Lower lobe of right lung (tissue), 2 donors: ENCODE data around the gene COL8A2. TPM values are rescaled to one million over a fixed set of nuclear protein-coding genes. Genes with fewer than 3 reads are reported as not detected.
A peak's percentile ranks its signal among the peaks of the same experiment; 100 is the strongest.

Experiments
- ATAC-seq, 2 donors: fragments of 200-7000 bp; cut with Tn5 transposase; one replicate each; pipeline ENCODE4 v1.9.1; 2020 to 2022; ENCODE audit warnings: mild to moderate bottlenecking in 2 of 2, moderate library complexity in 2 of 2
- DNase-seq: peaks from one replicate; pipeline ENCODE4 v3.0.0-alpha.2; 2020
- H3K27ac ChIP-seq: fragments of 200-600 bp; one replicate; pipeline ENCODE4 v1.8.0; 2022
- H3K27me3 ChIP-seq: fragments of 200-600 bp; one replicate; pipeline ENCODE4 v1.8.0; 2022; ENCODE audit warnings: low read depth
- H3K36me3 ChIP-seq: fragments of 200-600 bp; one replicate; pipeline ENCODE4 v1.8.0; 2022; ENCODE audit warnings: mild to moderate bottlenecking
- H3K4me1 ChIP-seq: fragments of 200-600 bp; one replicate; pipeline ENCODE4 v1.8.0; 2022
- H3K4me3 ChIP-seq: fragments of 200-600 bp; one replicate; pipeline ENCODE4 v1.8.0; 2022; ENCODE audit warnings: mild to moderate bottlenecking
- H3K9me3 ChIP-seq: fragments of 200-600 bp; one replicate; pipeline ENCODE4 v1.8.0; 2022
- intact Hi-C: fragments of 100-400 bp; cut with DNase I; formaldehyde crosslinking; loops from one replicate; pipeline ENCODE4 v1.11.0; 2022
- long read RNA-seq: library from polyadenylated mRNA; unstranded; transcript quantifications from one replicate; pipeline ENCODE4 v2.0.0, GENCODE V29; 2021
- total RNA-seq: library from RNA; stranded (reverse); fragmentation: NEBNext Ultra II Directional; extraction: Animal tissue kit (Norgen Biotek cat#: 25700); gene quantifications from one replicate; pipeline ENCODE4 v1.2.1, GENCODE V29; 2021
- TF ChIP-seq, protein P1 (sequence below): fragments of 200-600 bp; IDR thresholded peaks from one replicate; pipeline ENCODE4 v1.8.0; 2022; ENCODE audit warnings: antibody characterized with exemption, mild to moderate bottlenecking
- donor health status: DM: no; HTN: yes; CAD: no; lungs with severe emphysema.

COL8A2 gene
- total RNA-seq = 24.4 TPM
- long read RNA-seq, full-length matches to known transcripts = 13 of 57 reads
- long read RNA-seq, partial matches to known transcripts = 0 of 57 reads
- long read RNA-seq, other reads (novel, unspliced or antisense) = 44 of 57 reads

DNA sequence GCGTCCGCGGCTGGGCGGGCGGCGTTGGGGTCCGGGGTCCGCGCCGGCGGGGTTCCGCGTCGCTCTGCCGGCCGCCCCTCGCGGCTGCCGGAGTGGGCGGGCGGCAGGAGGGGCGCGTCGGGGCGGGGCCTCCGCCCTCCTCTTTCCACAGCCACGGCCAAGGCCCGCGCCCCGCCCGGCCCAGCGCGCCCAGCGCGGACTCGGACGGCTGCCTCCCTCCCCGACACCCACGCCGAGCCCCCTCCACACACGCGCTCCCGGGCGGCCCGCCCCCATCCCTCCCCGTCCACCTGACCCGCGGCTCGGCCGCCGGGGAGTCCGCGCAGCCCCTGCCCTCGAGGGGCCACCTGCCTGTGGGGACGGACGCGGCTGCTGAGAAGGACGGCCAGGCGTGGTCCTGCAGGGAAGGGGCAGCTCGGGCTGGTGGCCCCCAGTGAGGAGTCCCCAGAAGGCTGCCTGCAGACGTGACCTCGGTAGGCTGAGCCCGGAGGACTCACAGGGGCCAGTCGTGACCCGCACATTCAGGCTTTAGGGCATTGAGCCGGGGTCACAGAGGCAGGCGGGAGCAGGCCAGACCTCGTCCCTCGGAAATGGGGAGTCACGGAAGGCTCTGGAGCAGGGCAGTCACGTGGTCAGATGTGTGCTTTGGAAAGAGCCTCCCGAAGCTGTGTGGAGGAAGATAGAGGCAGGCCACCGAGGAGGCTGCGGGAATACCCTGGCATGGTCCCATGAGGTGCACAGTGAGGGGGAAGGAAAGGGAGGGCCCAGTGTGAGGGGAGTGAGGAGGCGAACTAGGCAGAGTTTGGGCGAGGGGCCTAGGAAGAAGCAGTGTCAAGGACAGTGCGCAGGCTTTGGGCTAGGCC is at the start of gene COL8A2:
TSS of gene COL8A2 (minus strand) at position 94 of the 863 bp plus-strand sequence. CDS start 24,980 bp downstream, outside the sequence.
- intact Hi-C loops = no loop called here
- TF ChIP-seq, protein P1, sequence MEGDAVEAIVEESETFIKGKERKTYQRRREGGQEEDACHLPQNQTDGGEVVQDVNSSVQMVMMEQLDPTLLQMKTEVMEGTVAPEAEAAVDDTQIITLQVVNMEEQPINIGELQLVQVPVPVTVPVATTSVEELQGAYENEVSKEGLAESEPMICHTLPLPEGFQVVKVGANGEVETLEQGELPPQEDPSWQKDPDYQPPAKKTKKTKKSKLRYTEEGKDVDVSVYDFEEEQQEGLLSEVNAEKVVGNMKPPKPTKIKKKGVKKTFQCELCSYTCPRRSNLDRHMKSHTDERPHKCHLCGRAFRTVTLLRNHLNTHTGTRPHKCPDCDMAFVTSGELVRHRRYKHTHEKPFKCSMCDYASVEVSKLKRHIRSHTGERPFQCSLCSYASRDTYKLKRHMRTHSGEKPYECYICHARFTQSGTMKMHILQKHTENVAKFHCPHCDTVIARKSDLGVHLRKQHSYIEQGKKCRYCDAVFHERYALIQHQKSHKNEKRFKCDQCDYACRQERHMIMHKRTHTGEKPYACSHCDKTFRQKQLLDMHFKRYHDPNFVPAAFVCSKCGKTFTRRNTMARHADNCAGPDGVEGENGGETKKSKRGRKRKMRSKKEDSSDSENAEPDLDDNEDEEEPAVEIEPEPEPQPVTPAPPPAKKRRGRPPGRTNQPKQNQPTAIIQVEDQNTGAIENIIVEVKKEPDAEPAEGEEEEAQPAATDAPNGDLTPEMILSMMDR = no peak
- H3K4me3 ChIP-seq = peak within 1 kb of the TSS; percentile 50
- no peaks in the 10 kb centered on the region for H3K9me3 ChIP-seq
- H3K36me3 ChIP-seq = no peaks in the 10 kb centered on the region
- H3K27me3 ChIP-seq = peaks cover 17% of the 10 kb centered on the region
- DNase-seq (peak; percentile 65), ATAC-seq (peak; percentile 69 to 73)
- H3K4me1 ChIP-seq = peaks cover 15% of the 10 kb centered on the region
- H3K27ac ChIP-seq = no peak within 1 kb of the TSS

DNA sequence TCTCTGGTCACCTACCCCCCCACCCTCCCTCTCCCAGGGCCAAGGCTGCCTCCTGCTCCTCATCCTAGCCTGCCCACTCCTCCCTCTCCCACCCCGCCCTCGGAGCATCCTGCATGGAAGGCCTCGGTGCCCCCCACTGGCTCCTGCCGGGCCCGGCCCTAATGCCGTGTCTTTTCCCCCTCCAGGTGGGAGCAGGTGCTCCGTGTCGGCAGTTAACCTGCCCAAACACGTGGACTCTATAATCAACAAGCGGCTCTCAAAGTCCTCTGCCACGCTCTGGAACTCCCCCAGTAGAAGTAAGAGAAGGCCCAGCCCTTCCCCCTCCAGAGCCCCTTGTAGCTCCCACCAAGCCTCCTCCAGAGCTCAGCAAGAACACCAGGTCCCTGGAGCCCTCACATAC is 49.7 kb upstream of the COL8A2 start:
- Histone ChIP-seq H3K4me3 (no peak overlapping the region), H3K9me3 (no peaks in the 10 kb centered on the region), H3K27ac (no peak overlapping the region), H3K4me1 (peaks cover 8% of the 10 kb centered on the region), H3K36me3 (peaks cover 100% of the 10 kb centered on the region), H3K27me3 (no peaks in the 10 kb centered on the region)
- ATAC-seq (no peak), DNase-seq (no peak)
- TF ChIP-seq, protein P1 = no peak
- intact Hi-C loops = no loop called here

DNA sequence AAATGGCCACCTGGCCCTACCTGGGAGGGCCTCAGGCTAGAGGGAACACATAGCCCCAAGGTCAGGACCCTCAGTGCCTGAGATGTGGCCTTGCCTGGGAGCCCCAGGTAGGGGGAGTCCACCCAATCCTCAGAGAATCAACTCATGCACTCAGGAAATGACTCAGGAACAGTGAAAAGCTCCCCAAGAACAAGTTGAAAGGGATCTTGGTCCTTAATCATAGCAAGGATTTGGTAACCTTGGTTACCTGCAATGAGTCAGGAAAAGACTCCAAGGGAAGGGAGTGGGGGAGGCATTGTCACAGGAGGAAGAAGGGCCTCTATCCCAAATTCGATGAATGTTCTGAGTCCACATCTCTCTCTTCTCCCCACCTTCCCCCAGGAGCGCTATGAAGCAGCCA is 48.0 kb upstream of the COL8A2 start:
- H3K4me3 ChIP-seq = no peak overlapping the region
- TF ChIP-seq, protein P1 = no peak
- DNase-seq (no peak), ATAC-seq (no peak)
- H3K4me1 ChIP-seq = peaks cover 16% of the 10 kb centered on the region
- H3K27ac ChIP-seq = no peak overlapping the region
- intact Hi-C loops = no loop called here
- peaks cover 88% of the 10 kb centered on the region for H3K36me3 ChIP-seq
- H3K27me3 ChIP-seq = no peaks in the 10 kb centered on the region
- H3K9me3 ChIP-seq = no peaks in the 10 kb centered on the region

DNA sequence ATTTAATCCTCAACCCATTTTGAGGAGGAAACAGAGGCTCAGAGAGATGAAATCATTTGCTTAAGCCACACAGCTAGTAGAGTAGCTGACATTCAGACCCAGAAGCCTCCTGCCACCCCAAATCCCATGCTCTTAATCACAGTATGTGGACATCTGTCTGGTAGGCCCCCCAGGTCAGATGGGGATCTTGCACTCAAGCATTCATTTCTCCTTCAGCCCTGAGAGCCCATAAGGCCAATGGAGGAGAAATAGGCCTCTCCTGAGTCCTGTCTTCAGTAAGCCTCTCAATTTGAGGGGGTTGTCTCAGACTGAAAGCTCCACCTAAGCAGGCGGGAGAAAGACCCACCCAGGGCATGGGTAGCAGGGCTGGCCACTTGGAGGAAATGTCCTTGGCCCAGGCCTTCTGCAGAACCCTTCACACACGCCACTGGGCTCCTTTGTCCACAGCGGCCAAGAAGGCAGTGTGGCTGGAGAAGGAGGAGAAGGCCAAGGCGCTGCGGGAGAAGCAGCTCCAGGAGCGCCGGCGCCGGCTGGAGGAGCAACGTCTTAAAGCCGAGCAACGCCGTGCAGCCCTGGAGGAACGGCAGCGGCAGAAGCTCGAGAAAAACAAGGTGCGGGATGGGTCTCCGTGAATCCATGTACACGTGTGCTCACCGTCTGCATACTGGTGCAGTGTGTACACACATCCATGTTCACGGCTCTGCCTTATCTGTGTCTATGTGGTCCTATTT is 47.2 kb upstream of the COL8A2 start:
- DNase-seq = no peak
- Histone ChIP-seq H3K4me1 (peaks cover 23% of the 10 kb centered on the region), H3K9me3 (no peaks in the 10 kb centered on the region), H3K27ac (no peak overlapping the region), H3K27me3 (no peaks in the 10 kb centered on the region), H3K36me3 (peaks cover 88% of the 10 kb centered on the region), H3K4me3 (no peak overlapping the region)
- ATAC-seq = no peak
- TF ChIP-seq, protein P1 = no peak
- intact Hi-C loops = no loop called here

DNA sequence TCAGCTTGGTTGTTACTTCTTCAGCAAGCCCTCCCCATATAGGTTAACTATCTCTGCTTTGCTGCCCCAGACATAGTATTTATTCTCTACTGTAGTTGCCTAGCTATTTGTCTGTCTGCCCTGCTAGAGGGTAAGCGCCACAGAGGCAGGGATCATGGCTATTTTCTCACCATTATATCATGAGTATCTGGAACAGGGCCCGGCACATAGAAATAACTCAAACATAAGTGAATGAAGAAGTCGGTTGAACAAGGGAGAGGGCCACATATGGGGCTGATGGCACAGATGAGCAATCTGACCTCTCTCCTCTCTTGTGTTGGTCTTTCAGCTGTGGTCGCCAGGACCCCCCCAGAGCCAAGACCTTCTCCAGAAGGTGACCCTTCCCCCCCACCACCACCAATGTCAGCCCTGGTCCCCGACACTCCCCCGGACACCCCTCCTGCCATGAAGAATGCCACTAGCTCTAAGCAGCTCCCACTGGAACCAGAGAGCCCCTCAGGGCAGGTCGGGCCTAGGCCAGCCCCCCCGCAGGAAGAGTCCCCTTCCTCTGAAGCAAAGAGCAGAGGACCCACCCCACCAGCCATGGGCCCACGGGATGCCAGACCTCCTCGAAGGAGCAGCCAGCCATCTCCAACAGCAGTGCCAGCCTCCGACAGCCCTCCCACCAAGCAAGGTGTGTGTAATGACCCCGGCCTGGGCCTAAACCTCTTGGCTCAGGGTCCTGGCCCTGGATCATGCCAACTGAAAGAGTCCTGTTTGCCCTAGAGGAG is 45.8 kb upstream of the COL8A2 start:
- H3K27ac ChIP-seq = no peak overlapping the region
- ATAC-seq (no peak), DNase-seq (no peak)
- TF ChIP-seq, protein P1 = no peak
- no peak overlapping the region for H3K4me3 ChIP-seq
- no peaks in the 10 kb centered on the region for H3K9me3 ChIP-seq
- intact Hi-C loops = no loop called here
- H3K27me3 ChIP-seq = no peaks in the 10 kb centered on the region
- H3K36me3 ChIP-seq = peaks cover 77% of the 10 kb centered on the region
- peaks cover 34% of the 10 kb centered on the region for H3K4me1 ChIP-seq
